SK-N-SH (cell line): ENCODE data around the gene PDE4B. TPM values are rescaled to one million over a fixed set of nuclear protein-coding genes. Genes with fewer than 3 reads are reported as not detected.

Source experiments
- CTCF ChIA-PET: fragments of 300-600, 350-600 bp; formaldehyde crosslinking; extraction: SDS; loops from one replicate; lab custom pipeline; 2021; lab: Yijun Ruan, JAX
- POLR2A ChIA-PET: fragments of 350-600 bp; sonication (Branson Sonifier 250); formaldehyde crosslinking; extraction: SDS; loops from one replicate; lab custom pipeline; 2020; ENCODE audit warnings: antibody characterized with exemption, inconsistent platforms; lab: Yijun Ruan, JAX
- DNase-seq: peaks from one replicate; pipeline ENCODE4 v3.0.0; 2012
- H2AFZ ChIP-seq: fragments of 200-600 bp; sonication (generic); 2 replicates; pipeline ENCODE4 v1.8.1; 2016; ENCODE audit warnings: antibody characterized with exemption, mild to moderate bottlenecking, low read depth
- H3F3A ChIP-seq: fragments of 200-600 bp; sonication (generic); replicated peaks from 2 replicates; pipeline ENCODE3; 2016; ENCODE audit warnings: antibody characterized with exemption, mild to moderate bottlenecking; ENCODE audit not compliant: insufficient read depth
- H3K27ac ChIP-seq, 2 experiments: fragments of 200-500 bp in 1 of 2; fragments of 200-600 bp in 1 of 2; sonication (Bioruptor generic) in 1 of 2; sonication (generic), shearing (Covaris generic) in 1 of 2; 2 replicates each; pipeline versions ENCODE4 v1.5.1 to v1.6.1; 2014 to 2016; ENCODE audit warnings: low read depth in 2 of 2, inconsistent platforms in 1 of 2, low read length in 1 of 2, mild to moderate bottlenecking in 1 of 2, mixed read lengths in 1 of 2
- H3K27me3 ChIP-seq: fragments of 200-600 bp; sonication (generic), shearing (Covaris generic); 2 replicates; pipeline ENCODE4 v1.6.1; 2016; ENCODE audit warnings: mixed run types; ENCODE audit not compliant: insufficient read depth
- H3K36me3 ChIP-seq, 2 experiments: fragments of 200-500 bp in 1 of 2; fragments of 200-600 bp in 1 of 2; sonication (Bioruptor generic) in 1 of 2; sonication (generic) in 1 of 2; replicated peaks in 1 of 2; 2 replicates each; pipeline versions ENCODE3 to v1.5.1; 2014 to 2016; ENCODE audit warnings: low read length in 1 of 2, mild to moderate bottlenecking in 1 of 2; ENCODE audit not compliant: insufficient read depth in 2 of 2, control insufficient read depth in 1 of 2
- H3K4me1 ChIP-seq, 2 experiments: fragments of 200-500 bp in 1 of 2; fragments of 200-600 bp in 1 of 2; sonication (Bioruptor generic) in 1 of 2; sonication (generic), shearing (Covaris generic) in 1 of 2; 2 replicates each; pipeline versions ENCODE4 v1.5.1 to v1.6.1; 2014 to 2016; ENCODE audit warnings: low read depth in 1 of 2, low read length in 1 of 2, mixed run types in 1 of 2; ENCODE audit not compliant: insufficient read depth in 2 of 2, control insufficient read depth in 1 of 2
- H3K4me2 ChIP-seq: fragments of 200-600 bp; sonication (generic), shearing (Covaris generic); 2 replicates; pipeline ENCODE4 v1.6.1; 2017; ENCODE audit warnings: mixed run types
- H3K4me3 ChIP-seq, 2 experiments: fragments of 200-500 bp in 1 of 2; fragments of 200-600 bp in 1 of 2; sonication (Bioruptor generic) in 1 of 2; sonication (generic), shearing (Covaris generic) in 1 of 2; 2 replicates each; pipeline versions ENCODE4 v1.5.1 to v1.8.1; 2014 to 2016; ENCODE audit warnings: low read depth in 2 of 2, inconsistent platforms in 1 of 2, low read length in 1 of 2, mild to moderate bottlenecking in 1 of 2, mixed read lengths in 1 of 2, moderate library complexity in 1 of 2
- H3K79me2 ChIP-seq: fragments of 200-600 bp; sonication (generic); 2 replicates; pipeline ENCODE4 v1.8.1; 2017; ENCODE audit warnings: mild to moderate bottlenecking; ENCODE audit not compliant: insufficient read depth
- H3K9ac ChIP-seq: fragments of 200-600 bp; sonication (generic); 2 replicates; pipeline ENCODE4 v1.6.1; 2017; ENCODE audit warnings: mixed run types
- H3K9me2 ChIP-seq: fragments of 200-600 bp; sonication (generic); 2 replicates; pipeline ENCODE4 v1.6.1; 2017; ENCODE audit warnings: mixed run types
- H3K9me3 ChIP-seq: fragments of 200-600 bp; sonication (generic); 2 replicates; pipeline ENCODE4 v1.6.1; 2017; ENCODE audit warnings: mixed run types, mild to moderate bottlenecking, moderate library complexity
- H4K20me1 ChIP-seq: fragments of 200-600 bp; sonication (generic); 2 replicates; pipeline ENCODE4 v1.6.1; 2017; ENCODE audit warnings: mild to moderate bottlenecking, mixed run types; ENCODE audit not compliant: insufficient read depth
- EP300 ChIP-seq, 2 experiments: IDR thresholded peaks; 2 replicates each; pipeline versions ENCODE4 v1.4.0 to v1.6.1; 2012; ENCODE audit warnings: borderline replicate concordance in 1 of 2, low read depth in 1 of 2, low read length in 1 of 2
- EZH2phosphoT487 ChIP-seq: fragments of 200-600 bp; sonication (generic); IDR thresholded peaks from 2 replicates; pipeline ENCODE4 v1.6.1; 2017; ENCODE audit warnings: low read depth, mixed run types, mild to moderate bottlenecking, antibody characterized with exemption, moderate library complexity, borderline replicate concordance
- FOSL2 ChIP-seq: IDR thresholded peaks from 2 replicates; pipeline ENCODE4 v1.4.0; 2012; ENCODE audit warnings: low read depth, mild to moderate bottlenecking, moderate library complexity, borderline replicate concordance
- FOXJ3 ChIP-seq: sonication (generic); formaldehyde crosslinking; IDR thresholded peaks from 2 replicates; pipeline ENCODE4 v1.5.1; 2020; ENCODE audit warnings: mild to moderate bottlenecking, missing genetic modification reagents
- FOXM1 ChIP-seq: IDR thresholded peaks from 2 replicates; pipeline ENCODE4 v1.4.0; 2012; ENCODE audit warnings: low read depth, mild to moderate bottlenecking
- GABPA ChIP-seq: IDR thresholded peaks from 2 replicates; pipeline ENCODE4 v1.4.0; 2012; ENCODE audit warnings: low read depth, mild to moderate bottlenecking
- JUND ChIP-seq: IDR thresholded peaks from 2 replicates; pipeline ENCODE4 v1.4.0; 2012
- MXI1 ChIP-seq: IDR thresholded peaks from 2 replicates; pipeline ENCODE4 v1.6.1; 2012; ENCODE audit warnings: mild to moderate bottlenecking, low read depth, low read length, improper control_type of control experiment
- PBX3 ChIP-seq: IDR thresholded peaks from 2 replicates; pipeline ENCODE4; 2012
- RFX5 ChIP-seq: IDR thresholded peaks from 2 replicates; pipeline ENCODE4 v1.6.1; 2012; ENCODE audit warnings: mild to moderate bottlenecking, improper control_type of control experiment, low read length
- SIN3A ChIP-seq: IDR thresholded peaks from 2 replicates; pipeline ENCODE4 v1.6.1; 2012; ENCODE audit warnings: low read depth, mild to moderate bottlenecking, low read length, moderate library complexity, borderline replicate concordance
- TCF12 ChIP-seq: IDR thresholded peaks from 2 replicates; pipeline ENCODE4 v1.4.0; 2012
- TEAD4 ChIP-seq: IDR thresholded peaks from 2 replicates; pipeline ENCODE4 v1.4.0; 2012; ENCODE audit warnings: mild to moderate bottlenecking, borderline replicate concordance; ENCODE audit not compliant: insufficient read depth
- YY1 ChIP-seq: IDR thresholded peaks from 2 replicates; pipeline ENCODE4 v1.4.0; 2012; ENCODE audit warnings: low read depth, mild to moderate bottlenecking
- ZBTB33 ChIP-seq: IDR thresholded peaks from 2 replicates; pipeline ENCODE4 v1.4.0; 2012; ENCODE audit warnings: low read depth, borderline replicate concordance
- WGBS: methylation state at CpG from one replicate; pipeline ENCODE4 v1.1.6; 2017; ENCODE audit warnings: low lambda C conversion rate; 5-methylcytosine and 5-hydroxymethylcytosine counted together
- polyA plus RNA-seq, 3 experiments: library from polyadenylated mRNA; depleted of rRNA; stranded (reverse); fragments of >200 nt; gene quantifications; 2 replicates each; pipeline ENCODE4 v1.2.3, GENCODE V29; 2012

The PDE4B gene
- polyA plus RNA-seq, 1 of the 3 experiments (the other 2 are of a cell fraction) = 1.9 TPM

GRCh38 chr1:66262208-66262963, 469.7 kb downstream of the PDE4B start:
- H4K20me1 ChIP-seq = no peaks in the 10 kb centered on the region
- H3F3A ChIP-seq = peaks cover 8% of the 10 kb centered on the region
- no peak overlapping the region for H3K4me2 ChIP-seq
- ChIA-PET POLR2A (no interaction called here), CTCF (no interaction called here)
- no peaks in the 10 kb centered on the region for H3K79me2 ChIP-seq
- H3K4me3 ChIP-seq = no peak overlapping the region
- TF ChIP-seq RFX5 (no peak), FOSL2 (no peak; the same call in 1 of the 2 replicates), MXI1 (no peak), EZH2phosphoT487 (no peak), JUND (peak; percentile 25; the same call in 1 of the 2 replicates), TCF12 (peak; percentile 16; the same call in 1 of the 2 replicates)
- H2AFZ ChIP-seq = no peak overlapping the region
- H3K9me2 ChIP-seq = no peaks in the 10 kb centered on the region
- peaks cover 0 to 4% of the 10 kb centered on the region in 2 experiments for H3K36me3 ChIP-seq
- no peaks in the 10 kb centered on the region for H3K9me3 ChIP-seq
- peak overlapping the region; percentile 47 to 49 for H3K27ac ChIP-seq
- no peaks in the 10 kb centered on the region for H3K27me3 ChIP-seq
- no peak overlapping the region for H3K9ac ChIP-seq
- WGBS = 48% methylated on average over 6 of the region's 6 CpGs
- DNase-seq = no peak
- H3K4me1 ChIP-seq = peaks cover 11 to 19% of the 10 kb centered on the region in 2 experiments; a peak in 3 of 4 replicates

- Histone ChIP-seq H3K9ac (no peak overlapping the region), H3K4me1 (peaks cover 12 to 35% of the 10 kb centered on the region in 2 experiments; a peak in 3 of 4 replicates), H3F3A (peaks cover 8% of the 10 kb centered on the region), H3K79me2 (no peaks in the 10 kb centered on the region), H4K20me1 (no peaks in the 10 kb centered on the region), H3K36me3 (peaks cover 0 to 2% of the 10 kb centered on the region in 2 experiments), H3K27me3 (no peaks in the 10 kb centered on the region), H2AFZ (no peak overlapping the region), H3K9me3 (no peaks in the 10 kb centered on the region), H3K4me3 (no peak overlapping the region), H3K4me2 (no peak overlapping the region), H3K9me2 (no peaks in the 10 kb centered on the region), H3K27ac (no peak overlapping the region)
- TF ChIP-seq EP300 (IDR thresholded peaks at IDR 0.05; ENCODE audit: borderline replicate concordance in 1 of 2, low read depth in 1 of 2, low read length in 1 of 2) (no peak), FOSL2 (no peak), FOXM1 (no peak), EZH2phosphoT487 (no peak)
- WGBS = 96% methylated on average over 2 of the region's 2 CpGs
- CTCF ChIA-PET = interaction anchor here (1.0 to 1.5 kb wide), 2 partner anchors 181 to 239 kb away, joined by 5 to 9 read pairs; no protein-coding TSS in a partner anchor
- POLR2A ChIA-PET = no interaction called here
- DNase-seq = no peak
Observed at GRCh38 chr1:66265268-66265667, 472.6 kb downstream of the PDE4B start.

GRCh38 chr1:66265796-66266195, 473.1 kb downstream of the PDE4B start:
- 50% methylated on average over 1 of the region's 3 CpGs for WGBS
- no peaks in the 10 kb centered on the region for H3K79me2 ChIP-seq
- peaks cover 0 to 2% of the 10 kb centered on the region in 2 experiments for H3K36me3 ChIP-seq
- no peaks in the 10 kb centered on the region for H4K20me1 ChIP-seq
- no peaks in the 10 kb centered on the region for H3K9me3 ChIP-seq
- H3K4me1 ChIP-seq = peaks cover 11 to 40% of the 10 kb centered on the region in 2 experiments; a peak in 3 of 4 replicates
- no peaks in the 10 kb centered on the region for H3K9me2 ChIP-seq
- H3K27ac ChIP-seq = no peak overlapping the region
- CTCF ChIA-PET = interaction anchor here (1.0 to 1.5 kb wide), 2 partner anchors 181 to 238 kb away, joined by 5 to 9 read pairs; no protein-coding TSS in a partner anchor
- no peak overlapping the region for H2AFZ ChIP-seq
- H3K4me3 ChIP-seq = no peak overlapping the region
- no peaks in the 10 kb centered on the region for H3K27me3 ChIP-seq
- POLR2A ChIA-PET = no interaction called here
- no peak overlapping the region for H3K4me2 ChIP-seq
- H3K9ac ChIP-seq = no peak overlapping the region
- no peak for DNase-seq
- peaks cover 8% of the 10 kb centered on the region for H3F3A ChIP-seq
- no peak for TF ChIP-seq SIN3A
- no peak for TF ChIP-seq PBX3
- no peak for TF ChIP-seq GABPA
- no peak for TF ChIP-seq TEAD4
- TF ChIP-seq MXI1 = no peak
- TF ChIP-seq ZBTB33 = no peak
- TF ChIP-seq FOXJ3 (CRISPR knock-in tag) = no peak
- TF ChIP-seq YY1 = no peak
